HUES6 (cell line): Measurements from ENCODE around the gene PPP1R3D.
A peak's percentile ranks its signal among the peaks of the same experiment; 100 is the strongest.

Experiments
- H3K27ac ChIP-seq: 2 replicates; pipeline ENCODE4 v1.7.0; 2013; ENCODE audit warnings: low read depth, mild to moderate bottlenecking, low read length, inconsistent platforms
- H3K27me3 ChIP-seq: 2 replicates; pipeline ENCODE4 v1.6.1; 2013; ENCODE audit warnings: low read length; ENCODE audit not compliant: control insufficient read depth, insufficient read depth
- H3K36me3 ChIP-seq: 2 replicates; pipeline ENCODE4 v1.6.1; 2013; ENCODE audit warnings: low read length; ENCODE audit not compliant: control insufficient read depth, insufficient read depth
- H3K4me1 ChIP-seq: 2 replicates; pipeline ENCODE4 v1.6.1; 2013; ENCODE audit warnings: low read length; ENCODE audit not compliant: control insufficient read depth, insufficient read depth
- H3K4me3 ChIP-seq: 2 replicates; pipeline ENCODE4 v1.5.1; 2013; ENCODE audit warnings: low read depth, low read length
- H3K9ac ChIP-seq: one replicate; pipeline ENCODE4 v1.6.1; 2013; ENCODE audit warnings: mild to moderate bottlenecking, low read length
- H3K9me3 ChIP-seq: 2 replicates; pipeline ENCODE4 v1.6.1; 2013; ENCODE audit warnings: low read depth, low read length; ENCODE audit not compliant: control insufficient read depth, insufficient read depth

PPP1R3D gene

GRCh38 chr20:59948212-59948611, 8.1 kb upstream of the PPP1R3D start:
- Histone ChIP-seq H3K4me1 (peaks cover 4% of the 10 kb centered on the region; the same call in 1 of the 2 replicates), H3K36me3 (peaks cover 17% of the 10 kb centered on the region), H3K27me3 (no peaks in the 10 kb centered on the region), H3K27ac (no peak overlapping the region), H3K9me3 (no peaks in the 10 kb centered on the region), H3K4me3 (no peak overlapping the region), H3K9ac (no peak overlapping the region)

- Histone ChIP-seq H3K4me1 (peaks cover 4% of the 10 kb centered on the region; the same call in 1 of the 2 replicates), H3K9ac (no peak overlapping the region), H3K27ac (no peak overlapping the region), H3K9me3 (no peaks in the 10 kb centered on the region), H3K4me3 (no peak overlapping the region), H3K27me3 (no peaks in the 10 kb centered on the region), H3K36me3 (peaks cover 25% of the 10 kb centered on the region)
These were observed 7.3 kb upstream of the PPP1R3D start for GRCh38 chr20:59947376-59947775.

GRCh38 chr20:59945731-59946130, 5.6 kb upstream of the PPP1R3D start:
- no peak overlapping the region for H3K4me3 ChIP-seq
- 0 out of 2 replicates have a peak overlapping the region, but pooled peaks have one; percentile 14 for H3K27ac ChIP-seq
- H3K36me3 ChIP-seq = peaks cover 27% of the 10 kb centered on the region
- no peaks in the 10 kb centered on the region for H3K27me3 ChIP-seq
- no peak overlapping the region for H3K9ac ChIP-seq
- H3K4me1 ChIP-seq = peaks cover 8% of the 10 kb centered on the region; the same call in 1 of the 2 replicates
- no peaks in the 10 kb centered on the region for H3K9me3 ChIP-seq

- Histone ChIP-seq H3K4me1 (peaks cover 8% of the 10 kb centered on the region; the same call in 1 of the 2 replicates), H3K27me3 (no peaks in the 10 kb centered on the region), H3K9ac (no peak overlapping the region), H3K27ac (0 out of 2 replicates have a peak overlapping the region, but pooled peaks have one; percentile 14), H3K9me3 (no peaks in the 10 kb centered on the region), H3K36me3 (peaks cover 27% of the 10 kb centered on the region), H3K4me3 (no peak overlapping the region)
These were observed 5.1 kb upstream of the PPP1R3D start for GRCh38 chr20:59945175-59945574.

GRCh38 chr20:59944726-59945125, 4.6 kb upstream of the PPP1R3D start:
- no peak overlapping the region for H3K9ac ChIP-seq
- no peak overlapping the region for H3K27ac ChIP-seq
- H3K4me3 ChIP-seq = no peak overlapping the region
- H3K27me3 ChIP-seq = no peaks in the 10 kb centered on the region
- no peaks in the 10 kb centered on the region for H3K9me3 ChIP-seq
- H3K36me3 ChIP-seq = peaks cover 27% of the 10 kb centered on the region
- peaks cover 8% of the 10 kb centered on the region; the same call in 1 of the 2 replicates for H3K4me1 ChIP-seq

- H3K36me3 ChIP-seq = peaks cover 27% of the 10 kb centered on the region
- peaks cover 16% of the 10 kb centered on the region for H3K27me3 ChIP-seq
- no peak overlapping the region for H3K9ac ChIP-seq
- H3K4me1 ChIP-seq = peaks cover 8% of the 10 kb centered on the region; the same call in 1 of the 2 replicates
- no peak overlapping the region for H3K27ac ChIP-seq
- no peak overlapping the region for H3K4me3 ChIP-seq
- peaks cover 7% of the 10 kb centered on the region; the same call in 1 of the 2 replicates for H3K9me3 ChIP-seq
These were observed 2.1 kb upstream of the PPP1R3D start for GRCh38 chr20:59942245-59942644.

- Histone ChIP-seq H3K27me3 (peaks cover 16% of the 10 kb centered on the region), H3K36me3 (peaks cover 27% of the 10 kb centered on the region), H3K4me1 (peaks cover 6% of the 10 kb centered on the region; the same call in 1 of the 2 replicates), H3K27ac (peak overlapping the region; percentile 77), H3K9me3 (peaks cover 7% of the 10 kb centered on the region; the same call in 1 of the 2 replicates), H3K4me3 (peak overlapping the region; percentile 85), H3K9ac (peak overlapping the region; percentile 94)
These were observed 820 bp upstream of the PPP1R3D start for GRCh38 chr20:59940956-59941294.

DNA sequence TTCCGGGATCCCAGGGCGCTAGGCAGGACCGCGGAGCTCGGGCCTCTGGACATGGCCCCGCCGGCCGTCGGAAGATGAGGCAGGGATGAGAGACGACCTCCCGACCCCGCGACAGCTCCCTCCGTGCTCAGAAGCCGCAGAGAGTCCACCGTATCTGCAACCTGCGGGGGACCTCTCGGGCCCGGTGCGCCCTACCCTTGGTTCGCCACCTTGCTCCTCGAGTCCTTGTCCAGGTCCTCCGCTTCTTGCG, 301 bp downstream of the PPP1R3D start:
- peaks cover 24% of the 10 kb centered on the region for H3K36me3 ChIP-seq
- peak overlapping the region; percentile 85 for H3K4me3 ChIP-seq
- peaks cover 7% of the 10 kb centered on the region; the same call in 1 of the 2 replicates for H3K9me3 ChIP-seq
- no peak overlapping the region for H3K27ac ChIP-seq
- H3K4me1 ChIP-seq = 0 out of 2 replicates have a peak, but pooled peaks cover 4% of the 10 kb centered on the region
- H3K9ac ChIP-seq = peak overlapping the region; percentile 41
- H3K27me3 ChIP-seq = peaks cover 19% of the 10 kb centered on the region

DNA sequence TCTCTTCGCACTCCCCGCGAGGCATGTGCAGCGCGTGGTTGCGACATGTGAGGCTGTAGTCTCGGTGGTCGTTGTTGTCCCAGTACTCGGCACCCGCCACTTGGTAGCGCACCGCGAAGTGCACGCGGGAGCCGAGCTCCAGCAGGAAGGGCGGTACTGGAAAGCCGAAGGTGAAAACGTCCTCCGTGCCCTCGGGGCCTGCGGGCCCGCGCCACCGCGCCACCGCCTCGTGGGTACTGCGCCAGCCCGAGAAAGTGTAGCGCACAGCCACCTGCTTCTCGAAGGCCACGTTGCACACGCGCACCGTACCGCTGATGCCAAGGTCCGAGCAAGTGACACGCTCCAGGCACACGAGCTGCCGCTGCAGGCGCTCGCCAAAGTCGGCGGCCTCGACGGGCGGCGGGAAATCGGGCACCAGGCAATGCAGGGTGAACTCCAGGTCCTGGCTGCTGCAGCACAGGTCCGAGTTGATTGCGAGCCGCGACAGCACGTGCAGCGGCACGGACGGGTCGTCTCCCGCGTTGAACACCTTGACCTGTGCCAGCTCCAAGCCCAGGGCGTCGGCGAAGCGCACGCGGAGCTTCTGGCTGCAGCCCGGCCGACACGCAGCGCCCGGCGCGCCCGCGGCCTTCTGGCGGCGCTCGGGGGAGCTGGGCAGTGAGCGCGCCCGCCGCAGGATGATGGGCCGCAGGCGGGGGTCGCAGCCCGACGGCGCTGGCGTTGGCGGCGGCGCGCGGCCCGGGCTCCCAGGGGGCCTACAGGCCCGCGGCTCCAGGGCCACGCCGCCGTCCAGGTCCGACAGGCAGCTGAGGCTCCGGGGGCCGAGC, 840 bp downstream of the PPP1R3D start:
- Histone ChIP-seq H3K9me3 (peaks cover 7% of the 10 kb centered on the region; the same call in 1 of the 2 replicates), H3K4me1 (peaks cover 5% of the 10 kb centered on the region; the same call in 1 of the 2 replicates), H3K36me3 (peaks cover 19% of the 10 kb centered on the region), H3K27me3 (peaks cover 25% of the 10 kb centered on the region), H3K4me3 (peak overlapping the region; percentile 85), H3K9ac (peak overlapping the region; percentile 41), H3K27ac (no peak overlapping the region)

DNA sequence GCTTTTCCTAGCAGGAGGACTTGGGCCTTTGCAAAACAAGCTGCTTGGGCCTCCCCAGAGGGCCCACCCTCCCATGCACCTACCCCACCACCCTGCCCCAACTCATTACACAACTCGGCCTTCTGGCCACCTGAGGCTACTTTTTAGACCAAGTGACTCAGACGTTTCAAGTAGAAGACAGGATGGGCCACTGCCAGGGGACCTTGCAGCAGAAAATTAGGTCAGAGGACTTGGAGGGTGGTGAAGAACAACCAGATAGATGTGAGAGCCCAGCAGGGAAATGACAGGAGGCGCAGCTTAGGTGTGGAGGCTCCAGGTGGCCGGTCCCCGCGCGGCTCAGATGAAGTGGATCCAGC, 1.4 kb downstream of the PPP1R3D start:
- Histone ChIP-seq H3K27ac (no peak overlapping the region), H3K4me3 (no peak overlapping the region), H3K9ac (no peak overlapping the region), H3K36me3 (peaks cover 13% of the 10 kb centered on the region; the same call in 1 of the 2 replicates), H3K4me1 (peaks cover 7% of the 10 kb centered on the region; the same call in 1 of the 2 replicates), H3K27me3 (peaks cover 31% of the 10 kb centered on the region), H3K9me3 (peaks cover 7% of the 10 kb centered on the region; the same call in 1 of the 2 replicates)

DNA sequence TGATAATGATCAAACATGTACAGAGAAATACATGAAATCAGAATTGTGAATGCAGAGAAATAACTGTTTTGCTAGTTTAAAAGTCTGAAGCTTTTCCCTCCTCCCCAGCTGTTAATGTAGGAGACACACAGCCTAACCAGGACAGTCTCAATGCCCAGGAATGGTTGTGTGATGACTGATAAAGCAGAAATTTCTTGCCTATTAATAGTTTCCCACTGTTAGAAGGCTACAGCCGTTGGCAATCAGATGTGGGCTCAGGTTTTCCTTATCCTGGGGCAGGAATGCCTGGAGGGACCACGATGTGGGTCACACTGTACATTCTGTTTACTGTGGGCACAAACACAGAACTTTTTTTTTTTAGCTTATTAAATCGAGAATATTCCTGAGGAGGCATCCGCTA, 1.9 kb downstream of the PPP1R3D start:
- H3K36me3 ChIP-seq = peaks cover 11% of the 10 kb centered on the region; the same call in 1 of the 2 replicates
- no peak overlapping the region for H3K9ac ChIP-seq
- H3K9me3 ChIP-seq = peaks cover 7% of the 10 kb centered on the region; the same call in 1 of the 2 replicates
- H3K27me3 ChIP-seq = peaks cover 34% of the 10 kb centered on the region
- H3K4me1 ChIP-seq = peaks cover 7% of the 10 kb centered on the region; the same call in 1 of the 2 replicates
- H3K27ac ChIP-seq = no peak overlapping the region
- H3K4me3 ChIP-seq = no peak overlapping the region
